ENCODE results near the gene EXOC3. TPM values are rescaled to one million over a fixed set of nuclear protein-coding genes. Genes with fewer than 3 reads are reported as not detected.
A peak's percentile ranks its signal among the peaks of the same experiment; 100 is the strongest.

The EXOC3 gene
- total and polyA plus RNA-seq, 2 of the 4 experiments (the other 2 are of a cell fraction): 35.1 to 47.5 TPM

DNA sequence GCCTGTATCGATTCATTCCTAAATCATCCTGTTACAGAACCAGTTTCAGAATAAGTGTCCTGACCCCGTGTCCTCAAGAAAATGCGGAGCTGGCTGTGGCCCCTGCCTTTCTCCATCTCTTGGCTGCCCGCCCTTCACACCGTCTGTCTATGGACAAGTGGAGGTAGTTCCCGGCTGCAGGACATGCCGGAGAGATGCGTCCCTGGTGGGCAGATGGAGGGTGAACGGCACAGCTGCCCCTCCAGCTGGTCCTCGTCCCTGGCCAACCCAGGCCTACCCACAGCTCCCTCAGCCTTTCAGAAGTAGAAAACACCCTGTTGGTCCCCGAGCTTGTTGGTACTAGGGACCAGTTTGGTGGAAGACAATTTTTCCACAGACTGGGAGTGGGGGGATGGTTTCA is 14.8 kb upstream of the EXOC3 start:
- H3K23ac ChIP-seq (ENCODE audit: low read depth, low read length): no peak overlapping the region
- no peaks in the 10 kb centered on the region for H4K20me1 ChIP-seq (ENCODE audit: insufficient read depth, low read length)
- H3K27me3 ChIP-seq (ENCODE audit: control insufficient read depth, insufficient read depth, low read length): no peaks in the 10 kb centered on the region
- peaks cover 4 to 54% of the 10 kb centered on the region in 2 experiments for H3K79me1 ChIP-seq (ENCODE audit: low read depth in 1 of 2, low read length in 2 of 2)
- no peak overlapping the region for H4K8ac ChIP-seq (ENCODE audit: low read depth in 2 of 2, low read length in 2 of 2)
- H3K18ac ChIP-seq (ENCODE audit: low read depth, low read length): no peak overlapping the region
- no peak overlapping the region for H3K4me2 ChIP-seq (ENCODE audit: low read depth, low read length)
- WGBS, 2 experiments (ENCODE audit: extremely low coverage in 2 of 2, insufficient read length in 1 of 2): 100% methylated on average over 1 of the region's 11 CpGs; no CpG with 5 or more reads in 1 of the 2 experiments
- no peak overlapping the region for H2AK5ac ChIP-seq (ENCODE audit: low read depth, low read length)
- ChIA-PET CTCF (interaction anchor here (0.7 kb wide), 1 partner anchor 225 kb away, joined by 3 read pairs; no protein-coding TSS in a partner anchor), POLR2A (ENCODE audit: unreplicated experiment) (no interaction called here)
- no peak overlapping the region for H3K14ac ChIP-seq (replicated peaks; ENCODE audit: low read depth, low read length)
- no peak for DNase-seq
- H3K9me3 ChIP-seq (ENCODE audit: control insufficient read depth, insufficient read depth, low read length): no peaks in the 10 kb centered on the region
- H4K5ac ChIP-seq (ENCODE audit: low read depth, low read length): no peak overlapping the region
- no peak overlapping the region for H3K56ac ChIP-seq (ENCODE audit: extremely low read depth, insufficient read depth, low read length)
- H3K4me1 ChIP-seq (ENCODE audit: control insufficient read depth, insufficient read depth, low read length): peaks cover 12% of the 10 kb centered on the region
- no peak overlapping the region for H3K4me3 ChIP-seq (ENCODE audit: insufficient read depth, low read depth, low read length)
- in situ Hi-C loops (cut with MboI; ENCODE audit: low sequenced_read_pairs): no loop called here
- no peak overlapping the region for H2AK9ac ChIP-seq (replicated peaks; ENCODE audit: low read depth, low read length, poor library complexity)
- TF ChIP-seq MXI1 (IDR thresholded peaks at IDR 0.05; ENCODE audit: borderline replicate concordance, low read depth, low read length) (no peak), CEBPB (IDR thresholded peaks at IDR 0.05; ENCODE audit: low read depth, low read length) (no peak)
- TF ChIP-seq, protein P1, sequence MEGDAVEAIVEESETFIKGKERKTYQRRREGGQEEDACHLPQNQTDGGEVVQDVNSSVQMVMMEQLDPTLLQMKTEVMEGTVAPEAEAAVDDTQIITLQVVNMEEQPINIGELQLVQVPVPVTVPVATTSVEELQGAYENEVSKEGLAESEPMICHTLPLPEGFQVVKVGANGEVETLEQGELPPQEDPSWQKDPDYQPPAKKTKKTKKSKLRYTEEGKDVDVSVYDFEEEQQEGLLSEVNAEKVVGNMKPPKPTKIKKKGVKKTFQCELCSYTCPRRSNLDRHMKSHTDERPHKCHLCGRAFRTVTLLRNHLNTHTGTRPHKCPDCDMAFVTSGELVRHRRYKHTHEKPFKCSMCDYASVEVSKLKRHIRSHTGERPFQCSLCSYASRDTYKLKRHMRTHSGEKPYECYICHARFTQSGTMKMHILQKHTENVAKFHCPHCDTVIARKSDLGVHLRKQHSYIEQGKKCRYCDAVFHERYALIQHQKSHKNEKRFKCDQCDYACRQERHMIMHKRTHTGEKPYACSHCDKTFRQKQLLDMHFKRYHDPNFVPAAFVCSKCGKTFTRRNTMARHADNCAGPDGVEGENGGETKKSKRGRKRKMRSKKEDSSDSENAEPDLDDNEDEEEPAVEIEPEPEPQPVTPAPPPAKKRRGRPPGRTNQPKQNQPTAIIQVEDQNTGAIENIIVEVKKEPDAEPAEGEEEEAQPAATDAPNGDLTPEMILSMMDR (conservative IDR thresholded peaks at IDR 0.05; ENCODE audit: low read depth, low read length): no peak
- TF ChIP-seq, protein P2, sequence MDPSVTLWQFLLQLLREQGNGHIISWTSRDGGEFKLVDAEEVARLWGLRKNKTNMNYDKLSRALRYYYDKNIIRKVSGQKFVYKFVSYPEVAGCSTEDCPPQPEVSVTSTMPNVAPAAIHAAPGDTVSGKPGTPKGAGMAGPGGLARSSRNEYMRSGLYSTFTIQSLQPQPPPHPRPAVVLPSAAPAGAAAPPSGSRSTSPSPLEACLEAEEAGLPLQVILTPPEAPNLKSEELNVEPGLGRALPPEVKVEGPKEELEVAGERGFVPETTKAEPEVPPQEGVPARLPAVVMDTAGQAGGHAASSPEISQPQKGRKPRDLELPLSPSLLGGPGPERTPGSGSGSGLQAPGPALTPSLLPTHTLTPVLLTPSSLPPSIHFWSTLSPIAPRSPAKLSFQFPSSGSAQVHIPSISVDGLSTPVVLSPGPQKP (IDR thresholded peaks at IDR 0.05; ENCODE audit: borderline replicate concordance, low read depth, low read length): no peak
- H2AFZ ChIP-seq (replicated peaks; ENCODE audit: low read length, poor library complexity): no peak overlapping the region
- no peak overlapping the region; the same call in 1 of the 2 replicates for H2BK120ac ChIP-seq (ENCODE audit: low read depth, low read length)
- peak overlapping the region; percentile 4; the same call in 1 of the 2 replicates for H3K4ac ChIP-seq (ENCODE audit: low read depth, low read length)
- H2BK15ac ChIP-seq (ENCODE audit: low read depth, low read length): no peak overlapping the region
- no peak overlapping the region for H2BK20ac ChIP-seq (ENCODE audit: low read depth, low read length)
- H4K91ac ChIP-seq (ENCODE audit: insufficient read depth, low read depth, low read length): no peak overlapping the region; the same call in 1 of the 2 replicates
- no peak for ATAC-seq (ENCODE audit: low read depth)
- intact Hi-C loops (cut with micrococcal nuclease): no loop called here
- H3K27ac ChIP-seq (ENCODE audit: insufficient read depth, low read length): no peak overlapping the region
- H3K36me3 ChIP-seq (ENCODE audit: control insufficient read depth, insufficient read depth, low read length): peaks cover 62% of the 10 kb centered on the region
- dilution Hi-C loops (cut with HindIII; ENCODE audit: low sequenced_read_pairs, unreplicated experiment): no loop called here
- H2BK5ac ChIP-seq (ENCODE audit: low read depth, low read length, poor library complexity, severe bottlenecking): no peak overlapping the region
- no TSS peak for BruUV-seq (replicated peaks)
- H3K9ac ChIP-seq (ENCODE audit: low read depth, low read length): no peak overlapping the region
- H3K9me1 ChIP-seq (ENCODE audit: insufficient read depth, low read length): peaks cover 9% of the 10 kb centered on the region; the same call in 1 of the 2 replicates
